Colon (tissue), 2 donors: ENCODE data around the gene UBXN7.
"Not testable (repeated sequence)": the region's sequence is repeated elsewhere in the genome, so short reads cannot be mapped to it uniquely, and the experiment has no call there.

ENCODE experiments used
- FAIRE-seq: peaks from 2 replicates; lab custom pipeline; 2012; peaks lifted over from hg19 to GRCh38; lab: Jason Lieb, UNC
- donor health status: control.
- donor health status: control.

Gene UBXN7

DNA sequence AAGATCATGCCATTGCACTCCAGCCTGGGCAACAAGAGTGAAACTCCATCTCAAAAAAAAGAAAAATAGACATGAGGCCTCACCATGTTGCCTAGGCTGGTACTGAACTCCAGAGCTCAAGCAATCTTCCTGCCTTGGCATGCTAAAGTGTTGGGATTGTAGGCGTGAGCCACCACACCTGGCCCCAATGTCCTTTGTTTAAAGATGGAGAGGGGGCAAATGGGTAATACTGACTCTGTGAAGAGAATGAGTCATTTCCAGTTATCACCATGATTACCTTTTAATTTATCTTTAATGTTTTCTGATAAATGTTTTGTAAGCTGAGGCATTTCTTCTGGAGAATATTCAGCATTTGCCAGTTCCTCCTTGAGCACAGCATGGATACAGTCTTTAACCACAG lies 116.4 kb downstream of the UBXN7 start:
- no peak for FAIRE-seq

GRCh38 chr3:196314597-196314996 lies 117.6 kb downstream of the UBXN7 start:
- no peak for FAIRE-seq

- not testable (repeated sequence) for FAIRE-seq
These were observed 118.1 kb downstream of the UBXN7 start for GRCh38 chr3:196314086-196314485.

GRCh38 chr3:196302960-196303359 lies 129.3 kb downstream of the UBXN7 start:
- not testable (repeated sequence) for FAIRE-seq

DNA sequence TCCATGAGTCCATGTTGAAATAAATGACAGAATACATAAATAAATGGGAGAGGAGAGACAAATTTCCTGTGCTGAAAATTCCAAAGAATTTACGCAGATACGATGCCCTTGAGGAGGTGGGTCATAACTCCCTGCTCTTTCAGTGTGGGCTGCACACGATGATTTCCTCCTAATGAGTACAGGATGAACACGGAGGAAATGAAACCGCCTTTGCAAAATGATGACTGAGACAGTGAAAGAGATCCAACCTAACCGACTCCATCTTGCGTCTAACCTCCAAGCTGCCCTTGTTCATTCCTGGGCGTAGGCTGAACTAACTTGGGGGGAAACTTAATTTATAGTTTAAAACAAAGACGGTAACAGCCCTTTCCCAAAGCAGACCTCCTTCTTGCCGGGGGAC lies 129.7 kb downstream of the UBXN7 start:
- FAIRE-seq = not testable (repeated sequence)

DNA sequence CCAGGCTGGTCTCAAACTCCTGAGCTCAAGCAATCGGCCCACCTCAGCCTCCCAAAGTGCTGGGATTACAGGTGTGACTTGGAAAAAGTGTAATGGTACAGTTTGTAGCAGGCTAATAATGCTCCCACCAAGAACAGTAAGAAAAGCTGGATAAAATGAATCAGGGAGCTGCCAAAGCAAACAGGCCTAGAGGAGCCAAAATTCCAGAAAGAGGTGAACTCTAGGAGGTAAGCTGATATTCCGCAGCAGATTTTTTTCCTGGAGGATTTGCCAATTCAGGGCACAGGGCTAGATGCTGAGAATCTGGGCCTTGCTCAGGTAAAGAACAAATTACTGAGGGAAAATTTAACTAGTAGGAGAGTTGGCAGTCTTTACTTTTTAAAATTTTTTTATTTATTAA lies 133.7 kb downstream of the UBXN7 start:
- FAIRE-seq = no peak
